AG08395 (cell line): ENCODE data around the gene CADM3.

Experiments
- DNase-seq: peaks from one replicate; pipeline ENCODE4 v3.0.0; 2012; ENCODE audit warnings: mixed read lengths, low spot score

CADM3 gene

GRCh38 chr1:159173320-159173719 is 1.9 kb downstream of the CADM3 start:
- no peak for DNase-seq

- no peak for DNase-seq
Observed at GRCh38 chr1:159175571-159175970, 4.2 kb downstream of the CADM3 start.

GRCh38 chr1:159177272-159177907 is 6.0 kb downstream of the CADM3 start:
- DNase-seq = peak; percentile 64

DNA sequence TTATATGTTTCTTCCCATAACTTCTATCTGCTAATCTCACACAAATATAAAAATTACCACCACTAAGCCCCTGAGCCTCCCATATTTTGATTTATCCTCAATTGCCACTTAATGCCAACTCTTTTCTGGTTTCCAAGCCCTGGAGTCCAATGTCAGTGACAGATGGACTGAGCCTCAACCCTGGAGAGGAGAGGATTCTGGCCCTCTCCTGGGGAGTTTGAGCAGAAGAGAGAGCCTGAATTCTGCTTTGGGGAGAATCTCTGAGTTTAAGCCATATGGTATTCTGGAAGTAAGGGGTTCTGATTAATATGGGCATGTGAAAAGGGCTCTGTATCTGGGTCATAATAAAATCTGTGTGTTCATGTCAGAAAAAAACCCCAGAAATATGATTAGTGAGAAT is 8.5 kb downstream of the CADM3 start:
- DNase-seq = no peak

GRCh38 chr1:159180516-159180915 is 9.1 kb downstream of the CADM3 start:
- no peak for DNase-seq

DNA sequence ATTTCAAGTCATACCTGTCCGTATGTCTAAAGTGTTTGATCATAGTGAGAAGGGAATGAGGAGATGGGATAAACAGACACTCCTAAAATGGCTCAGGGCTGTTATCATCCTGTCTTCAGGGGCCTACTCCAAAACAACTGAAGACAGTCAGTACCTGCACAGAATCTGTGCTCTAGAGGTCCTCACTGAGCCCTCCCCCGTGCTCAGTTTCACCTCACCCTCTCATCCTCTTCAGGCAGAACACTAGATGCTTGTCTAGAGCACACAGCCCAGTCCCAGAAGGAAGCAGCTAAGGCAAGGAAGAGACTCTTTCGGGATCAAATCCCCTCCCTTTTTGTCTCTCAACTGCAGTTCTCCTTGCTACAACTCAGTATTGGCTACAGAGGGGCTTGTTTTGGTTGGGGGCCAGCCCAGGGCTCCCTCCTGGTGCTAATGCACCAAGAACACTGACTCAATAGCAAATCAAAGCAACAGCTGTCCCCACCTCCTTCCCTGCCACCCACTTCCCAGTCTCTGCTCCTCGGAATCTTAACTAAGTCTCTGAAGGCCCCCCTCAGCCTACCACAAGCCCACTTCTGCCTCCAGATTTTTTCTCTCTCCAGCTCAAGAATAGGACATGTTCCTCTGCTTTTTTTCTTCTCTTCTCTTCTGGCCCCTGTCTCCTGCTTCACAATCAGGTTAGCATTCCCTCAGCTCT is 10.1 kb downstream of the CADM3 start:
- no peak for DNase-seq

- DNase-seq = no peak
Observed at GRCh38 chr1:159184201-159184600, 12.8 kb downstream of the CADM3 start.

- no peak for DNase-seq
Observed at GRCh38 chr1:159185121-159185520, 13.7 kb downstream of the CADM3 start.

DNA sequence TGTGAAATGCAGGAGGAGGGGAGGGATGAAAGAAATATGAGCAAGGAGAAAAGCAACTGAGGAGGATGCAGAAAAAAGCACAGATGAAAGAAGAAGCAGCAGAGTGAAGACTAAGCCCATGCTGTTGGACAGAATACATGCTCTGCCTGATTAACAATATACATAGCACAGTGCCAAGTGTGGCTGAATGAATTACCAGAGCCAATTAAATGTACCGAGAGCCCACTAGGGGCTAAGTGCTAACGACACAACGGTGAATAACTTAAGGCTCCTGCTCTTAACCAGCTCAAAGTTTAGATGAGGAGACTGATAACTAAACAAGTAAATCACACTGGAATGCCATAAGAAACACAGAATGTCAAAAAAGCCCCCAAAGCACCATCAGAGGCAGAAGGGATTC is 15.6 kb downstream of the CADM3 start:
- no peak for DNase-seq

DNA sequence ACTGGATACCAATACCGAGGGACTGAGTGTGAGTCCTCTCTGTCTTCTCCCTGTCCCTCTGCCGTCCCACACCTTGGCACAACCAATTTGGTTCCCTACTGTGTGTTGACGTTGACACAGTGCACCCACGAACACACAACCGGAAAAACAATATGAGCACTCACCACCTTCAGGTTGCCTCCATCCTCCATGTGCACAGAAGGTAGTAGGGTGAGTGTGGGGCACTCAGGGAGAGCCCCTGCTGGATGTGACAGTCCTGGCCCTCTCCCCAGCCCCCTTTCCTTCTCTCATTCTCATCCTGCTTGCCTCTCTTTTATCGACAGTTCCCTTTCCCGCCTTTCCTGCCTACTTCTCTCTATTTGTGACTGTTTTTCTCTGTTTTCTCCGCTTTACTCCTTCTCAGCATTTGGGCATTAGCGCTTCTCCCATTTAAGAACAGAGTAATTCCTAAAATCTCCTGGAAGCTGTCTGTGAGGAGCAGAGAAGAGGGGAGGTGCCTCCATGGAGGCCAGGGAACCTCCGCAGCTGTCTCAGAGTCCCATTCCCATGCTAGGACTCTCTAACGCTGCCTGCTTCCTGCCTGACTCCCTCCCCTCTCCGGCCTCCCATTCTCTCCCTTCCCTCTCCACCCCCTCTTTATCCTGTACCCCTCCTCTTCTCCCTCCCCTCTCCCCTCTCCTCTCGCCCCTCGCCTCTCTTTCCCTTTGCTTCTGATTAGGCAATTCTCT is 16.4 kb downstream of the CADM3 start:
- DNase-seq = no peak

- peak; percentile 41 for DNase-seq
Observed at GRCh38 chr1:159188375-159188788, 17.0 kb downstream of the CADM3 start.

GRCh38 chr1:159190441-159190840 is 19.0 kb downstream of the CADM3 start:
- no peak for DNase-seq

- DNase-seq = no peak
Observed at GRCh38 chr1:159196543-159196942, 25.1 kb downstream of the CADM3 start.

GRCh38 chr1:159197561-159198557 is 26.4 kb downstream of the CADM3 start:
- DNase-seq = peak; percentile 77

DNA sequence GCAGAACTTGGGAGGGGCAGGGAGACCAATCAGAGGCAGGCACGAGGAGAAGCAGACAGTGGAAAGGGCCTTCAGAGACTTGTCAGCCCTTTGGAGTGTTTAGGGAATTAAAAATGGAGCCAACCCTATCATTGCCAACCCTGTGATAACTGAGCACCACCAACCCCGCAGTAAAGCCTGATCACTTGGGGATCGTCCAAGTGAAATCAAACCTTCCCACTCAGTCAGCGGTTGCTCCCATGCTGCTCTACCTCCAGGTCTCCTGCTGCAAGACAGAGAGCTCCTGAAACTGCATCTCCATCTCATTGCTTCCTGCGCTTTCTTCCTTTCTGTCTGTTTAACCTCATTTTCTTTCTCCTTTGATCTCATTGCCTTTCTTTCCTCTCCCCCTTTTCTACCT is 28.5 kb downstream of the CADM3 start:
- DNase-seq = no peak

DNA sequence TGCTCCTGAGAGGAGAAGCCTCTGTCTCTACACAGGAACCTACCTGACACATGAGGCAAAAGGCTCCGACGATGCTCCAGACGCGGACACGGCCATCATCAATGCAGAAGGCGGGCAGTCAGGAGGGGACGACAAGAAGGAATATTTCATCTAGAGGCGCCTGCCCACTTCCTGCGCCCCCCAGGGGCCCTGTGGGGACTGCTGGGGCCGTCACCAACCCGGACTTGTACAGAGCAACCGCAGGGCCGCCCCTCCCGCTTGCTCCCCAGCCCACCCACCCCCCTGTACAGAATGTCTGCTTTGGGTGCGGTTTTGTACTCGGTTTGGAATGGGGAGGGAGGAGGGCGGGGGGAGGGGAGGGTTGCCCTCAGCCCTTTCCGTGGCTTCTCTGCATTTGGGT is 29.4 kb downstream of the CADM3 start:
- DNase-seq = no peak

DNA sequence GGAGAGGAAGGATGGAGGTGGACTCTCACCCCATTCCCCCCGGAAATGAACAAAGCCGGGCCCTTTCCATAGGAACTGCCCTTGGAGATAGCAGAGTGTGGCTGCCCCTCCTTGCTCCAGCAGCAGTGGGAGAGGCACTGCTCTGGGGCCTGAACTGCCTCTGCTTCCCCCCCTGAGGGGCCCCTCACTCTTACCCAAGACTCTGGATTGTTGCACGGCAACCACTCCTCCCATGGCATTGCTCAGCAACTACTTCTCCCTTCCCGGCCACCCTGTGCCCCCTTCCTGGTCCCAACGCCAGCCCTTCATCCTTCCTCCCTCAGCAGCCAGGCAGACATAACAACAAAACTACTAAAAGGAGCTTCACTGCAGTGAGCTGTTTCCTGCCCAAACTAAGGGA is 30.2 kb downstream of the CADM3 start:
- DNase-seq = no peak

- DNase-seq = no peak
Observed at GRCh38 chr1:159203610-159204009, 32.2 kb downstream of the CADM3 start.

DNA sequence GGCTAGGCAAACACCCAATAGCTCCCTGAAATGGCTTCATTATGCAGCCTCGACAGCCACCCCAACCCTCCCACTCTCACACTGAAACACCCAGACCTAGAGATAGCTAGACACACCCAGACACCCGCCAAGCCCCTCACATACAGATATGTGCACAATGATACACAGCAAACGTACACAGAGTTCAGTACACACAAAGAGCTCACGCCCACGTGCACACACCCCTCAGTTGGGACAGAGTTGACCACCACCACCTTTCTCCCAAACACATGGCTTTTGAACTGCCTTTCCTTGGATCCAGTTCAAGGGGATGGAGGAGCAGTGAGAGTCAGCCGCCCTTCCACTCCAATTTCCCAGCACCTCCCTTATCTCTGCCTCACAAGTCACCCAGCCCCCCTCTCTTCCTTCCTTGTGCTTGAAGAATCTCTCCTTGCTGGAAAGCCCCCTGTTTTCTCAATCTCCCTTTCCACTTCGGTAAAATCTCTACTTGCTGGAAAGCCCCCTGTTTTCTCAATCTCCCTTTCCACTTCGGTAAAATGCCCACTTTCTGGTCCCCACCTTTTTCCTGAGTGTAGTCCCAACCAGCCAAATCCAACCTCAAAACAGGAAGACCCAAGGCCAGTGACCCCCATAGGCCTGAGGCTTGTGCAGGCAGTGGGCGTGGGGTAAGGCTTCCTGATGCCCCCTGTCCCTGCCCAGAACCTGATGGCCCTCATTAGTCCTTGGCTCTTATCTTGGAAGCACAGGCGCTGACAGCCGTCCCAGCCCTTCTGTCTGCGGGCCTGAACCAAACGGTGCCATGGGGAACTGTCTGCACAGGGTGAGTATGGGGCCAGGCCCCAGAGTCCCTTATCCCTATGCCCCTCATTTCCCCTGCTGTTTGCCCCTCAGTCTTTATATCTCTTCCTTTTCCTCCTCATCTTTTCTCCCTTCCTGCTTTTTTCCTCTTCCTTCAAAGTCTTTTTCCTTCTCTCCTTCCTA is 33.0 kb downstream of the CADM3 start, which contains the start of gene ACKR1:
ACKR1 (plus strand) TSS at position 715 of the 981 bp plus-strand sequence; CDS start at position 800, 85 bp downstream.
- no peak for DNase-seq

- no peak for DNase-seq
Observed at GRCh38 chr1:159205225-159205624, 33.8 kb downstream of the CADM3 start.

DNA sequence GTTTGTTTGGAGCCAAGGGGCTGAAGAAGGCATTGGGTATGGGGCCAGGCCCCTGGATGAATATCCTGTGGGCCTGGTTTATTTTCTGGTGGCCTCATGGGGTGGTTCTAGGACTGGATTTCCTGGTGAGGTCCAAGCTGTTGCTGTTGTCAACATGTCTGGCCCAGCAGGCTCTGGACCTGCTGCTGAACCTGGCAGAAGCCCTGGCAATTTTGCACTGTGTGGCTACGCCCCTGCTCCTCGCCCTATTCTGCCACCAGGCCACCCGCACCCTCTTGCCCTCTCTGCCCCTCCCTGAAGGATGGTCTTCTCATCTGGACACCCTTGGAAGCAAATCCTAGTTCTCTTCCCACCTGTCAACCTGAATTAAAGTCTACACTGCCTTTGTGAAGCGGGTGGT is 34.7 kb downstream of the CADM3 start:
- no peak for DNase-seq
